ENCODE data around the gene ATP13A1. TPM values are rescaled to one million over a fixed set of nuclear protein-coding genes. Genes with fewer than 3 reads are reported as not detected.

ATP13A1 gene
- total and polyA plus RNA-seq, 2 of the 8 experiments (the other 6 are each of a cell fraction or from before 2014, with no cell fraction given) = 33.0 to 64.2 TPM

- no peaks in the 10 kb centered on the region for H3K79me2 ChIP-seq (ENCODE audit: control insufficient read depth in 1 of 2, insufficient read depth in 2 of 2, low read length in 2 of 2)
- H4K8ac ChIP-seq (ENCODE audit: extremely low read depth, insufficient read depth, low read length) = no peak overlapping the region
- no peak overlapping the region for H2BK5ac ChIP-seq (ENCODE audit: low read depth, low read length)
- H3K79me1 ChIP-seq (ENCODE audit: low read depth, low read length) = no peaks in the 10 kb centered on the region
- no peaks in the 10 kb centered on the region for H4K20me1 ChIP-seq (replicated peaks in 1 of 2; ENCODE audit: control insufficient read depth in 1 of 2, insufficient read depth in 2 of 2, low read length in 2 of 2)
- ChIA-PET CTCF (ENCODE audit: partially characterized antibody) (interaction anchor here (0.6 to 1.3 kb wide), 3 partner anchors 15 to 137 kb away, joined by 3 to 4 read pairs (median 3); no protein-coding TSS in a partner anchor), POLR2A (ENCODE audit: partially characterized antibody) (interaction anchor here (0.7 to 2.7 kb wide), 5 partner anchors 16 to 128 kb away, joined by 3 to 14 read pairs (median 4); partner anchors contain the start of genes ZNF101 and ZNF14)
- H3K27me3 ChIP-seq (replicated peaks in 1 of 4; ENCODE audit: control insufficient read depth in 3 of 4, extremely low read depth in 1 of 4, insufficient read depth in 3 of 4, low read length in 3 of 4) = no peaks in the 10 kb centered on the region
- H3K4me1 ChIP-seq (replicated peaks in 1 of 4; ENCODE audit: control insufficient read depth in 3 of 4, insufficient read depth in 4 of 4, low read length in 3 of 4) = no peaks in the 10 kb centered on the region
- no peak overlapping the region for H3K14ac ChIP-seq (ENCODE audit: insufficient read length)
- no peak overlapping the region for H3K27ac ChIP-seq (ENCODE audit: low read depth, low read length)
- H3K4me3 ChIP-seq (ENCODE audit: extremely low read depth in 1 of 4, insufficient read depth in 2 of 4, low read depth in 3 of 4, low read length in 4 of 4) = no peak overlapping the region
- H2BK12ac ChIP-seq (ENCODE audit: low read depth, low read length) = no peak overlapping the region
- no peak overlapping the region for H3K4ac ChIP-seq (replicated peaks; ENCODE audit: insufficient read length, low read depth, low read length)
- H3K23ac ChIP-seq (ENCODE audit: insufficient read length) = no peak overlapping the region
- H3K56ac ChIP-seq (replicated peaks; ENCODE audit: insufficient read length, low read depth, low read length) = no peak overlapping the region
- no peaks in the 10 kb centered on the region for H3K23me2 ChIP-seq (ENCODE audit: low read depth, low read length)
- no peak overlapping the region for H2BK15ac ChIP-seq (ENCODE audit: low read length)
- H2AK5ac ChIP-seq (ENCODE audit: low read depth, low read length) = no peak overlapping the region
- H2BK120ac ChIP-seq (replicated peaks; ENCODE audit: low read depth, low read length) = no peak overlapping the region
- H4K91ac ChIP-seq (replicated peaks; ENCODE audit: insufficient read length, low read length) = no peak overlapping the region
- FAIRE-seq = no peak
- no peaks in the 10 kb centered on the region for H3K36me3 ChIP-seq (ENCODE audit: control insufficient read depth in 2 of 4, insufficient read depth in 4 of 4, low read length in 3 of 4)
- TF ChIP-seq GTF2F1 (IDR thresholded peaks at IDR 0.05; ENCODE audit: borderline replicate concordance, low read depth, low read length) (no peak), RAD21 (IDR thresholded peaks at IDR 0.05 in 1 of 2, conservative IDR thresholded peaks at IDR 0.05 in 1 of 2; ENCODE audit: low read depth in 2 of 2, low read length in 2 of 2) (no peak)
- H3K4me2 ChIP-seq (ENCODE audit: insufficient read depth in 1 of 2, low read depth in 2 of 2, low read length in 2 of 2) = no peak overlapping the region
- no peak overlapping the region for H4K5ac ChIP-seq (ENCODE audit: insufficient read length, low read depth, low read length)
- H3K18ac ChIP-seq (ENCODE audit: extremely low read depth, low read length) = no peak overlapping the region
- no peaks in the 10 kb centered on the region for H3K9me3 ChIP-seq (ENCODE audit: insufficient read depth in 2 of 2, low read depth in 1 of 2, low read length in 1 of 2)
- no peak overlapping the region for H2AFZ ChIP-seq (ENCODE audit: low read length)
- 94% methylated on average over 10 of the region's 10 CpGs; no CpG with 5 or more reads in 1 of the 2 experiments for WGBS, 2 experiments (ENCODE audit: extremely low coverage in 1 of 2, insufficient coverage in 1 of 2, insufficient read length in 1 of 2, insufficient replicate concordance in 2 of 2, low coverage in 1 of 2, low lambda C conversion rate in 2 of 2, missing lambda C conversion rate in 1 of 2)
- H2BK20ac ChIP-seq (ENCODE audit: low read length) = no peak overlapping the region
- no peak for DNase-seq (ENCODE audit: low read depth in 1 of 2, low spot score in 2 of 2)
- no peak overlapping the region for H3K9ac ChIP-seq (replicated peaks in 1 of 4; ENCODE audit: extremely low read depth in 1 of 4, low read depth in 3 of 4, low read length in 3 of 4)
These were observed 28.2 kb upstream of the ATP13A1 start for GRCh38 chr19:19691683-19692082.
